Measurements from ENCODE around the gene GADD45A.

GRCh38 chr1:67666636-67667035, 18.4 kb upstream of the GADD45A start:
- TF ChIP-seq POLR2A (IDR thresholded peaks at IDR 0.05; ENCODE audit: low read depth, low read length) (no peak), POLR2AphosphoS5 (IDR thresholded peaks at IDR 0.05; ENCODE audit: low read depth, low read length) (no peak), PAX5 (IDR thresholded peaks at IDR 0.05; ENCODE audit: insufficient read depth, low read length, severe bottlenecking) (no peak), SPI1 (IDR thresholded peaks at IDR 0.05; ENCODE audit: low read depth, low read length) (no peak), TAF1 (IDR thresholded peaks at IDR 0.05; ENCODE audit: low read depth, low read length) (no peak)

All from GM12891 (cell line).